ENCODE results near the gene SIGLEC9.

Gene SIGLEC9

GRCh38 chr19:51108805-51109146, 15.9 kb upstream of the SIGLEC9 start:
- H3K4me1 ChIP-seq (ENCODE audit: control insufficient read depth, insufficient read depth, low read length): no peaks in the 10 kb centered on the region
- ChIA-PET POLR2A (interaction anchor here (0.6 to 0.8 kb wide), 3 partner anchors 22 to 304 kb away, joined by 3 read pairs; no protein-coding TSS in a partner anchor), CTCF (interaction anchor here (0.6 to 1.8 kb wide), 3 partner anchors 13 to 554 kb away, joined by 3 to 12 read pairs (median 4); no protein-coding TSS in a partner anchor)
- H3K36me3 ChIP-seq (ENCODE audit: control insufficient read depth in 2 of 2, insufficient read depth in 1 of 2, low read length in 2 of 2): peaks cover 3 to 14% of the 10 kb centered on the region in 2 experiments; a peak in 2 of 3 replicates
- no peaks in the 10 kb centered on the region for H3K9me3 ChIP-seq (ENCODE audit: control insufficient read depth, insufficient read depth, low read depth, low read length)
- peak overlapping the region; percentile 59 for H3K4me3 ChIP-seq (ENCODE audit: low read depth, low read length)
- TF ChIP-seq, protein P1, sequence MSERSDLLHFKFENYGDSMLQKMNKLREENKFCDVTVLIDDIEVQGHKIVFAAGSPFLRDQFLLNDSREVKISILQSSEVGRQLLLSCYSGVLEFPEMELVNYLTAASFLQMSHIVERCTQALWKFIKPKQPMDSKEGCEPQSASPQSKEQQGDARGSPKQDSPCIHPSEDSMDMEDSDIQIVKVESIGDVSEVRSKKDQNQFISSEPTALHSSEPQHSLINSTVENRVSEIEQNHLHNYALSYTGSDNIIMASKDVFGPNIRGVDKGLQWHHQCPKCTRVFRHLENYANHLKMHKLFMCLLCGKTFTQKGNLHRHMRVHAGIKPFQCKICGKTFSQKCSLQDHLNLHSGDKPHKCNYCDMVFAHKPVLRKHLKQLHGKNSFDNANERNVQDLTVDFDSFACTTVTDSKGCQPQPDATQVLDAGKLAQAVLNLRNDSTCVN (tag by site-specific recombination; optimal IDR thresholded peaks at IDR 0.05): peak; percentile 60
- TF ChIP-seq, protein P2, sequence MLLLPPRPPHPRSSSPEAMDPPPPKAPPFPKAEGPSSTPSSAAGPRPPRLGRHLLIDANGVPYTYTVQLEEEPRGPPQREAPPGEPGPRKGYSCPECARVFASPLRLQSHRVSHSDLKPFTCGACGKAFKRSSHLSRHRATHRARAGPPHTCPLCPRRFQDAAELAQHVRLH (tag by site-specific recombination; IDR thresholded peaks at IDR 0.05): no peak
- TF ChIP-seq ZFP69B (tag by site-specific recombination; IDR thresholded peaks at IDR 0.05) (0 out of 2 replicates have a peak, but pooled peaks have one; percentile 0), ZNF23 (tag by site-specific recombination; IDR thresholded peaks at IDR 0.05; ENCODE audit: borderline replicate concordance) (no peak), ZNF155 (tag by site-specific recombination; IDR thresholded peaks at IDR 0.05) (no peak)
- no peak overlapping the region for H3K27ac ChIP-seq (ENCODE audit: extremely low read depth, low read depth, low read length)

DNA sequence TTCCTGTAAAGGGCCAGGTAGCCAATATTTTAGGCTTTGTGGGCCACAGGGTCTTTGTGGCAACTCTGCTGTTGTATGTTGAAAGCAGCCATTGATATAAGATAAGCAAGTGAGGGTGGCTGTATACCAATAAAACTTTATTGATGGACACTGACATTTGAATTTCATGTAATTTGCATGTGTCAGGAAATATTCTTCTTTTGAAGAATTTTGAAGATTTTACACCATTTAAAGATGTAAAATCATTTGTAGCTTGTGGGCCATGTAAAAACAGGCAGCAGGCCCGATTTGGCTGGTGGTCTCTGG, 14.1 kb upstream of the SIGLEC9 start:
- H3K27ac ChIP-seq (ENCODE audit: extremely low read depth, low read depth, low read length): no peak overlapping the region
- CTCF ChIA-PET: interaction anchor here (1.2 to 1.6 kb wide), 2 partner anchors 94 to 108 kb away, joined by 4 to 5 read pairs; no protein-coding TSS in a partner anchor
- H3K4me3 ChIP-seq (ENCODE audit: low read depth, low read length): no peak overlapping the region
- POLR2A ChIA-PET: no interaction called here
- no peaks in the 10 kb centered on the region for H3K4me1 ChIP-seq (ENCODE audit: control insufficient read depth, insufficient read depth, low read length)
- H3K36me3 ChIP-seq (ENCODE audit: control insufficient read depth in 2 of 2, insufficient read depth in 1 of 2, low read length in 2 of 2): peaks cover 0 to 3% of the 10 kb centered on the region in 2 experiments; a peak in 1 of 3 replicates
- H3K9me3 ChIP-seq (ENCODE audit: control insufficient read depth, insufficient read depth, low read depth, low read length): no peaks in the 10 kb centered on the region
- TF ChIP-seq, protein P3, sequence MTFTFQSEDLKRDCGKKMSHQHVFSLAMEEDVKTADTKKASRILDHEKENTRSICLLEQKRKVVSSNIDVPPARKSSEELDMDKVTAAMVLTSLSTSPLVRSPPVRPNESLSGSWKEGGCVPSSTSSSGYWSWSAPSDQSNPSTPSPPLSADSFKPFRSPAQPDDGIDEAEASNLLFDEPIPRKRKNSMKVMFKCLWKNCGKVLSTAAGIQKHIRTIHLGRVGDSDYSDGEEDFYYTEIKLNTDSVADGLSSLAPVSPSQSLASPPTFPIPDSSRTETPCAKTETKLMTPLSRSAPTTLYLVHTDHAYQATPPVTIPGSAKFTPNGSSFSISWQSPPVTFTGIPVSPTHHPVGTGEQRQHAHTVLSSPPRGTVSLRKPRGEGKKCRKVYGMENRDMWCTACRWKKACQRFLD (tag by site-specific recombination; IDR thresholded peaks at IDR 0.05): no peak
- no peak for TF ChIP-seq SP7 (tag by site-specific recombination; IDR thresholded peaks at IDR 0.05)
- no peak for TF ChIP-seq PRDM10 (tag by site-specific recombination; IDR thresholded peaks at IDR 0.05)
- TF ChIP-seq, protein P4, sequence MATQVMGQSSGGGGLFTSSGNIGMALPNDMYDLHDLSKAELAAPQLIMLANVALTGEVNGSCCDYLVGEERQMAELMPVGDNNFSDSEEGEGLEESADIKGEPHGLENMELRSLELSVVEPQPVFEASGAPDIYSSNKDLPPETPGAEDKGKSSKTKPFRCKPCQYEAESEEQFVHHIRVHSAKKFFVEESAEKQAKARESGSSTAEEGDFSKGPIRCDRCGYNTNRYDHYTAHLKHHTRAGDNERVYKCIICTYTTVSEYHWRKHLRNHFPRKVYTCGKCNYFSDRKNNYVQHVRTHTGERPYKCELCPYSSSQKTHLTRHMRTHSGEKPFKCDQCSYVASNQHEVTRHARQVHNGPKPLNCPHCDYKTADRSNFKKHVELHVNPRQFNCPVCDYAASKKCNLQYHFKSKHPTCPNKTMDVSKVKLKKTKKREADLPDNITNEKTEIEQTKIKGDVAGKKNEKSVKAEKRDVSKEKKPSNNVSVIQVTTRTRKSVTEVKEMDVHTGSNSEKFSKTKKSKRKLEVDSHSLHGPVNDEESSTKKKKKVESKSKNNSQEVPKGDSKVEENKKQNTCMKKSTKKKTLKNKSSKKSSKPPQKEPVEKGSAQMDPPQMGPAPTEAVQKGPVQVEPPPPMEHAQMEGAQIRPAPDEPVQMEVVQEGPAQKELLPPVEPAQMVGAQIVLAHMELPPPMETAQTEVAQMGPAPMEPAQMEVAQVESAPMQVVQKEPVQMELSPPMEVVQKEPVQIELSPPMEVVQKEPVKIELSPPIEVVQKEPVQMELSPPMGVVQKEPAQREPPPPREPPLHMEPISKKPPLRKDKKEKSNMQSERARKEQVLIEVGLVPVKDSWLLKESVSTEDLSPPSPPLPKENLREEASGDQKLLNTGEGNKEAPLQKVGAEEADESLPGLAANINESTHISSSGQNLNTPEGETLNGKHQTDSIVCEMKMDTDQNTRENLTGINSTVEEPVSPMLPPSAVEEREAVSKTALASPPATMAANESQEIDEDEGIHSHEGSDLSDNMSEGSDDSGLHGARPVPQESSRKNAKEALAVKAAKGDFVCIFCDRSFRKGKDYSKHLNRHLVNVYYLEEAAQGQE (tag by site-specific recombination; IDR thresholded peaks at IDR 0.05): no peak
- no peak for TF ChIP-seq ZNF23 (tag by site-specific recombination; IDR thresholded peaks at IDR 0.05; ENCODE audit: borderline replicate concordance)
- no peak for TF ChIP-seq ZNF221 (tag by site-specific recombination; IDR thresholded peaks at IDR 0.05; ENCODE audit: borderline replicate concordance)
- no peak for TF ChIP-seq ZNF623 (tag by site-specific recombination; IDR thresholded peaks at IDR 0.05)
- no peak for TF ChIP-seq ZBTB8A (tag by site-specific recombination; IDR thresholded peaks at IDR 0.05)
- no peak for TF ChIP-seq ZFP3 (tag by site-specific recombination; IDR thresholded peaks at IDR 0.05; ENCODE audit: low read depth)
- TF ChIP-seq ZIC2 (tag by site-specific recombination; IDR thresholded peaks at IDR 0.05): no peak
- TF ChIP-seq ZBTB11 (tag by site-specific recombination; conservative IDR thresholded peaks at IDR 0.05; ENCODE audit: low read depth): no peak
- TF ChIP-seq ZNF202 (tag by site-specific recombination; IDR thresholded peaks at IDR 0.05; ENCODE audit: borderline replicate concordance): no peak
- TF ChIP-seq IKZF3 (tag by site-specific recombination; IDR thresholded peaks at IDR 0.05): no peak
- no peak for TF ChIP-seq REPIN1 (tag by site-specific recombination; IDR thresholded peaks at IDR 0.05; ENCODE audit: low read depth)

All from HEK293 (cell line).